ENCODE measurements around the gene FRMD4A.

Gene FRMD4A

GRCh38 chr10:14254368-14254767, 76.4 kb downstream of the FRMD4A start:
- H3K9ac ChIP-seq (ENCODE audit: low read length), result no peak overlapping the region
- no peaks in the 10 kb centered on the region for H3K27me3 ChIP-seq (ENCODE audit: low read length)
- H3K9me3 ChIP-seq (ENCODE audit: insufficient read depth, low read length), result no peaks in the 10 kb centered on the region
- no peak overlapping the region for H3K27ac ChIP-seq (ENCODE audit: low read depth, low read length)
- H3K36me3 ChIP-seq (ENCODE audit: low read length), result no peaks in the 10 kb centered on the region
- H2AFZ ChIP-seq (ENCODE audit: low read depth, low read length, severe bottlenecking), result no peak overlapping the region
- TF ChIP-seq CTCF (IDR thresholded peaks at IDR 0.05; ENCODE audit: insufficient read depth, low read length, poor library complexity, severe bottlenecking), result no peak
- no peak for TF ChIP-seq EZH2phosphoT487 (conservative IDR thresholded peaks at IDR 0.05; ENCODE audit: low read length)
- H3F3A ChIP-seq (ENCODE audit: insufficient read depth), result no peaks in the 10 kb centered on the region
- no peak overlapping the region for H3K4me3 ChIP-seq (ENCODE audit: insufficient read depth, low read length, poor library complexity, severe bottlenecking)
- no peaks in the 10 kb centered on the region for H4K20me1 ChIP-seq (ENCODE audit: low read depth, low read length)
- no peaks in the 10 kb centered on the region for H3K79me2 ChIP-seq (ENCODE audit: insufficient read depth, low read length)
- no peak overlapping the region for H3K4me2 ChIP-seq (ENCODE audit: low read depth, low read length, poor library complexity, severe bottlenecking)
- no peaks in the 10 kb centered on the region for H3K9me2 ChIP-seq (replicated peaks; ENCODE audit: insufficient read depth, low read length)

- H3K9me2 ChIP-seq (replicated peaks; ENCODE audit: insufficient read depth, low read length), result no peaks in the 10 kb centered on the region
- no peak overlapping the region for H2AFZ ChIP-seq (ENCODE audit: low read depth, low read length, severe bottlenecking)
- H3K36me3 ChIP-seq (ENCODE audit: low read length), result no peaks in the 10 kb centered on the region
- H3F3A ChIP-seq (ENCODE audit: insufficient read depth), result no peaks in the 10 kb centered on the region
- H3K4me2 ChIP-seq (ENCODE audit: low read depth, low read length, poor library complexity, severe bottlenecking), result no peak overlapping the region
- H3K4me3 ChIP-seq (ENCODE audit: insufficient read depth, low read length, poor library complexity, severe bottlenecking), result no peak overlapping the region
- no peaks in the 10 kb centered on the region for H4K20me1 ChIP-seq (ENCODE audit: low read depth, low read length)
- H3K27ac ChIP-seq (ENCODE audit: low read depth, low read length), result no peak overlapping the region
- no peak for TF ChIP-seq CTCF (IDR thresholded peaks at IDR 0.05; ENCODE audit: insufficient read depth, low read length, poor library complexity, severe bottlenecking)
- no peak for TF ChIP-seq EZH2phosphoT487 (conservative IDR thresholded peaks at IDR 0.05; ENCODE audit: low read length)
- H3K27me3 ChIP-seq (ENCODE audit: low read length), result no peaks in the 10 kb centered on the region
- no peaks in the 10 kb centered on the region for H3K79me2 ChIP-seq (ENCODE audit: insufficient read depth, low read length)
- H3K9ac ChIP-seq (ENCODE audit: low read length), result no peak overlapping the region
- no peaks in the 10 kb centered on the region for H3K9me3 ChIP-seq (ENCODE audit: insufficient read depth, low read length)
Observed at GRCh38 chr10:14253711-14254110, 77.0 kb downstream of the FRMD4A start.

- H3K9ac ChIP-seq (ENCODE audit: low read length), result no peak overlapping the region
- H2AFZ ChIP-seq (ENCODE audit: low read depth, low read length, severe bottlenecking), result no peak overlapping the region
- no peaks in the 10 kb centered on the region for H3K79me2 ChIP-seq (ENCODE audit: insufficient read depth, low read length)
- no peaks in the 10 kb centered on the region for H3K27me3 ChIP-seq (ENCODE audit: low read length)
- H3K9me3 ChIP-seq (ENCODE audit: insufficient read depth, low read length), result no peaks in the 10 kb centered on the region
- no peak for TF ChIP-seq CTCF (IDR thresholded peaks at IDR 0.05; ENCODE audit: insufficient read depth, low read length, poor library complexity, severe bottlenecking)
- TF ChIP-seq EZH2phosphoT487 (conservative IDR thresholded peaks at IDR 0.05; ENCODE audit: low read length), result no peak
- no peak overlapping the region for H3K27ac ChIP-seq (ENCODE audit: low read depth, low read length)
- H4K20me1 ChIP-seq (ENCODE audit: low read depth, low read length), result no peaks in the 10 kb centered on the region
- H3K4me3 ChIP-seq (ENCODE audit: insufficient read depth, low read length, poor library complexity, severe bottlenecking), result no peak overlapping the region
- no peaks in the 10 kb centered on the region for H3K9me2 ChIP-seq (replicated peaks; ENCODE audit: insufficient read depth, low read length)
- no peak overlapping the region for H3K4me2 ChIP-seq (ENCODE audit: low read depth, low read length, poor library complexity, severe bottlenecking)
- H3F3A ChIP-seq (ENCODE audit: insufficient read depth), result no peaks in the 10 kb centered on the region
- H3K36me3 ChIP-seq (ENCODE audit: low read length), result no peaks in the 10 kb centered on the region
Observed at GRCh38 chr10:14253079-14253478, 77.6 kb downstream of the FRMD4A start.

All from SU-DHL-6 (cell line).